ENCODE data around the gene TSPAN13. TPM values are rescaled to one million over a fixed set of nuclear protein-coding genes. Genes with fewer than 3 reads are reported as not detected.
A peak's percentile ranks its signal among the peaks of the same experiment; 100 is the strongest.

The TSPAN13 gene
- total and polyA plus RNA-seq, 10 donors, result 30.1 to 53.0 (median 46.9) TPM

- Histone ChIP-seq H3K27me3 (replicated peaks in 1 of 7) (no peaks in the 10 kb centered on the region), H3K9me3 (no peaks in the 10 kb centered on the region), H3K4me3 (no peak overlapping the region), H3K27ac (no peak overlapping the region), H3K36me3 (no peaks in the 10 kb centered on the region), H3K4me1 (no peaks in the 10 kb centered on the region)
- WGBS, 5 donors, result 89 to 95% (median 94%) methylated on average over 9 to 10 of the region's 10 CpGs
- no peak for DNase-seq
- intact Hi-C loops (cut with DNase I; ENCODE audit: low total_unique reads), result no loop called here
- TF ChIP-seq CTCF (IDR thresholded peaks at IDR 0.05 in 8 of 11, conservative IDR thresholded peaks at IDR 0.05 in 3 of 11), result no peak
- TF ChIP-seq POLR2A (IDR thresholded peaks at IDR 0.05), result no peak
- no peak for TF ChIP-seq POLR2AphosphoS5 (IDR thresholded peaks at IDR 0.05)
These were observed 24.7 kb upstream of the TSPAN13 start for GRCh38 chr7:16728811-16729210.

DNA sequence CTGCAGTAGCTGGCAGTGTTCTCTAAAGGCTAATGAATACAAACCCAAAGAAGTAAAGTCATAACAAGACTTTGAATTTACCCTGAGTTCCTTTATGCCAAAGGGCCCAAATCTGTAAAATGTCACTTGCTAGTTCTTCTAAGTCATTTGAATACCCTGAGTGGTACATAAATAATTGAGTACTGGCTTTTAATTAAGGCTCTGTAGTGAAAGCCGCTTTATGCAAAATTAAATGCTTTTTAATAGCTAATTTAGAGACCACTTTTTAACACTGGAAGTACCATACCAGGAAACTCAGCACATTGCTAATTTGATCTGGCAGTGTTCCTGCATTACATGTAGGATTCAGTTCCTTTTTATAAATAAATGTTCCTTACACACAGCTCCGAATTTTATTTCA is 24.0 kb upstream of the TSPAN13 start:
- no peaks in the 10 kb centered on the region for H3K9me3 ChIP-seq
- TF ChIP-seq POLR2A (IDR thresholded peaks at IDR 0.05) (no peak), CTCF (IDR thresholded peaks at IDR 0.05 in 8 of 11, conservative IDR thresholded peaks at IDR 0.05 in 3 of 11) (no peak), POLR2AphosphoS5 (IDR thresholded peaks at IDR 0.05) (no peak)
- WGBS, 5 donors, result 82 to 91% (median 86%) methylated on average over 2 of the region's 2 CpGs

GRCh38 chr7:16730937-16731336 is 22.6 kb upstream of the TSPAN13 start:
- no peak for DNase-seq
- H3K4me3 ChIP-seq, result no peak overlapping the region
- H3K4me1 ChIP-seq, result no peaks in the 10 kb centered on the region
- H3K27me3 ChIP-seq (replicated peaks in 1 of 7), result no peaks in the 10 kb centered on the region
- intact Hi-C loops (cut with DNase I; ENCODE audit: low total_unique reads), result no loop called here
- no peaks in the 10 kb centered on the region for H3K9me3 ChIP-seq
- 78 to 95% (median 80%) methylated on average over 3 of the region's 3 CpGs for WGBS, 5 donors
- H3K36me3 ChIP-seq, result no peaks in the 10 kb centered on the region
- TF ChIP-seq CTCF (IDR thresholded peaks at IDR 0.05 in 8 of 11, conservative IDR thresholded peaks at IDR 0.05 in 3 of 11) (no peak), POLR2AphosphoS5 (IDR thresholded peaks at IDR 0.05) (no peak), POLR2A (IDR thresholded peaks at IDR 0.05) (no peak)
- peak overlapping the region in 3 of 8 donors; percentile 44 to 68 (median 47) for H3K27ac ChIP-seq

More for the DNA sequence above, 24.0 kb upstream of the TSPAN13 start:
- Histone ChIP-seq H3K27me3 (replicated peaks in 1 of 7) (no peaks in the 10 kb centered on the region), H3K4me3 (no peak overlapping the region), H3K4me1 (no peaks in the 10 kb centered on the region), H3K36me3 (no peaks in the 10 kb centered on the region), H3K27ac (peak overlapping the region in 1 of 8 donors; percentile 44)
- intact Hi-C loops (cut with DNase I; ENCODE audit: low total_unique reads), result no loop called here
- DNase-seq, result no peak

DNA sequence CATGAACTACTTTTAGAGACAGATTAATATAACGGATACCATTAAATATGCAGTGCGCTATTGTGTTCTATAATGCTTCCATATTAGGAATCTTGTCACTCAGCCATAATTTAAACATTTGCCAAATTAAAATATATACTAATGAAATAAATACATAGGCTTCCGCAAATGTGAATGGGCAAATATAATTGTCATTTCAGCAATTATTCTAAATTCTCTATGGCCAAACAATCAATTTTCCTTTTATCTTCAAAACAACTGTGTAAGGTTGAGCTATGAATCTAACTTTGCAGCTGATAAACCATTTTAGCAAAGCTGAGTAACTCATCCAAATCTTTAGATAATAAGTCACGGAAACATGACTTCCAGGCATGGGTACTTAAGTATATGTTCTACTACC is 20.7 kb upstream of the TSPAN13 start:
- intact Hi-C loops (cut with DNase I; ENCODE audit: low total_unique reads), result no loop called here
- WGBS, 5 donors, result 93 to 95% (median 94%) methylated on average over 4 of the region's 4 CpGs

More for the DNA sequence above, 20.7 kb upstream of the TSPAN13 start:
- no peak overlapping the region for H3K27ac ChIP-seq
- H3K27me3 ChIP-seq (replicated peaks in 1 of 7), result no peaks in the 10 kb centered on the region
- no peaks in the 10 kb centered on the region for H3K9me3 ChIP-seq
- no peaks in the 10 kb centered on the region for H3K4me1 ChIP-seq
- no peak for DNase-seq
- TF ChIP-seq CTCF (IDR thresholded peaks at IDR 0.05 in 8 of 11, conservative IDR thresholded peaks at IDR 0.05 in 3 of 11), result no peak
- TF ChIP-seq POLR2AphosphoS5 (IDR thresholded peaks at IDR 0.05), result no peak
- TF ChIP-seq POLR2A (IDR thresholded peaks at IDR 0.05), result no peak
- no peaks in the 10 kb centered on the region for H3K36me3 ChIP-seq
- H3K4me3 ChIP-seq, result no peak overlapping the region
